Loucy (cell line): ENCODE measurements around the gene CD300E.

Experiments
- H2AFZ ChIP-seq: fragments of 200-600 bp; sonication (generic); 2 replicates; pipeline ENCODE4 v1.6.0; 2016; ENCODE audit warnings: antibody characterized with exemption, mild to moderate bottlenecking, low read length, moderate library complexity
- H3F3A ChIP-seq: fragments of 200-600 bp; 2 replicates; pipeline ENCODE4 v1.6.0; 2016; ENCODE audit warnings: antibody characterized with exemption, low read depth, mild to moderate bottlenecking
- H3K27me3 ChIP-seq: fragments of 200-600 bp; sonication (generic); 2 replicates; pipeline ENCODE4 v1.6.1; 2014; ENCODE audit warnings: low read length, mild to moderate bottlenecking; ENCODE audit not compliant: insufficient read depth, poor library complexity, severe bottlenecking
- H3K36me3 ChIP-seq: fragments of 200-600 bp; sonication (generic); 2 replicates; pipeline ENCODE4 v1.6.1; 2016; ENCODE audit warnings: low read length; ENCODE audit not compliant: insufficient read depth
- H3K4me1 ChIP-seq: fragments of 200-600 bp; sonication (generic); 2 replicates; pipeline ENCODE4 v1.5.1; 2014; ENCODE audit warnings: low read length, mild to moderate bottlenecking; ENCODE audit not compliant: insufficient read depth, poor library complexity, severe bottlenecking
- H3K4me2 ChIP-seq: fragments of 200-600 bp; sonication (generic); 2 replicates; pipeline ENCODE4 v1.6.0; 2014; ENCODE audit warnings: antibody characterized with exemption, low read length, low read depth, mild to moderate bottlenecking; ENCODE audit not compliant: poor library complexity, severe bottlenecking
- H3K4me3 ChIP-seq: fragments of 200-600 bp; sonication (generic); 2 replicates; pipeline ENCODE4 v1.5.1; 2014; ENCODE audit warnings: low read length, mild to moderate bottlenecking, mixed read lengths; ENCODE audit not compliant: poor library complexity, severe bottlenecking
- H3K79me2 ChIP-seq: fragments of 200-600 bp; sonication (generic); 2 replicates; pipeline ENCODE4 v1.6.1; 2014; ENCODE audit warnings: low read length; ENCODE audit not compliant: insufficient read depth
- H3K9ac ChIP-seq: fragments of 200-600 bp; sonication (generic); 2 replicates; pipeline ENCODE4 v1.6.0; 2014; ENCODE audit warnings: mild to moderate bottlenecking, low read depth, low read length, moderate library complexity; ENCODE audit not compliant: poor library complexity, severe bottlenecking
- H3K9me2 ChIP-seq: fragments of 200-600 bp; sonication (generic); replicated peaks from 2 replicates; pipeline ENCODE4 v1.6.1; 2016; ENCODE audit warnings: low read depth, low read length, mixed read lengths
- H3K9me3 ChIP-seq: fragments of 200-600 bp; sonication (generic); 2 replicates; pipeline ENCODE4 v1.6.1; 2014; ENCODE audit warnings: mild to moderate bottlenecking, antibody characterized with exemption, low read length, low read depth; ENCODE audit not compliant: insufficient read depth
- H4K20me1 ChIP-seq: fragments of 200-600 bp; sonication (generic); 2 replicates; pipeline ENCODE4 v1.6.0; 2014; ENCODE audit warnings: antibody characterized with exemption, low read length, mild to moderate bottlenecking; ENCODE audit not compliant: insufficient read depth, poor library complexity, severe bottlenecking
- CTCF ChIP-seq: fragments of 200-600 bp; sonication (generic); conservative IDR thresholded peaks from 2 replicates; pipeline ENCODE4 v1.5.1; 2014; ENCODE audit warnings: mild to moderate bottlenecking, antibody characterized with exemption, low read length
- EZH2phosphoT487 ChIP-seq: fragments of 200-600 bp; IDR thresholded peaks from 2 replicates; pipeline ENCODE4 v1.6.1; 2018; ENCODE audit warnings: antibody characterized with exemption, mild to moderate bottlenecking, moderate library complexity, borderline replicate concordance

Gene CD300E

GRCh38 chr17:74610108-74610507 is 13.4 kb downstream of the CD300E start:
- no peak overlapping the region for H3K4me2 ChIP-seq
- no peak overlapping the region for H2AFZ ChIP-seq
- no peaks in the 10 kb centered on the region for H3K79me2 ChIP-seq
- no peaks in the 10 kb centered on the region for H4K20me1 ChIP-seq
- no peak overlapping the region for H3K9ac ChIP-seq
- no peaks in the 10 kb centered on the region for H3F3A ChIP-seq
- H3K9me2 ChIP-seq = no peaks in the 10 kb centered on the region
- no peak overlapping the region for H3K4me3 ChIP-seq
- H3K36me3 ChIP-seq = no peaks in the 10 kb centered on the region
- TF ChIP-seq CTCF (no peak), EZH2phosphoT487 (no peak)
- H3K4me1 ChIP-seq = peaks cover 22% of the 10 kb centered on the region
- H3K27me3 ChIP-seq = no peaks in the 10 kb centered on the region
- H3K9me3 ChIP-seq = no peaks in the 10 kb centered on the region

- Histone ChIP-seq H3F3A (no peaks in the 10 kb centered on the region), H3K9me2 (no peaks in the 10 kb centered on the region), H3K27me3 (no peaks in the 10 kb centered on the region), H3K4me1 (peaks cover 18% of the 10 kb centered on the region), H3K79me2 (no peaks in the 10 kb centered on the region), H3K9me3 (no peaks in the 10 kb centered on the region), H3K36me3 (no peaks in the 10 kb centered on the region), H3K4me3 (no peak overlapping the region), H4K20me1 (no peaks in the 10 kb centered on the region), H2AFZ (no peak overlapping the region), H3K9ac (no peak overlapping the region), H3K4me2 (no peak overlapping the region)
- no peak for TF ChIP-seq CTCF
- no peak for TF ChIP-seq EZH2phosphoT487
These were observed 15.0 kb downstream of the CD300E start for GRCh38 chr17:74608511-74608910.

- H4K20me1 ChIP-seq = no peaks in the 10 kb centered on the region
- no peak overlapping the region for H3K4me3 ChIP-seq
- H3K27me3 ChIP-seq = no peaks in the 10 kb centered on the region
- no peaks in the 10 kb centered on the region for H3F3A ChIP-seq
- no peaks in the 10 kb centered on the region for H3K79me2 ChIP-seq
- H3K9me3 ChIP-seq = no peaks in the 10 kb centered on the region
- H3K9me2 ChIP-seq = no peaks in the 10 kb centered on the region
- H3K36me3 ChIP-seq = no peaks in the 10 kb centered on the region
- peaks cover 5% of the 10 kb centered on the region for H3K4me1 ChIP-seq
- no peak overlapping the region for H3K4me2 ChIP-seq
- no peak overlapping the region for H2AFZ ChIP-seq
- TF ChIP-seq CTCF (no peak), EZH2phosphoT487 (no peak)
- H3K9ac ChIP-seq = no peak overlapping the region
These were observed 16.3 kb downstream of the CD300E start for GRCh38 chr17:74607221-74607620.
